HepG2 (cell line): ENCODE measurements around the gene GLDN. TPM values are rescaled to one million over a fixed set of nuclear protein-coding genes. Genes with fewer than 3 reads are reported as not detected.

Source experiments
- AGO1 ChIP-seq: fragments of 200-400 bp; formaldehyde crosslinking; IDR thresholded peaks from 2 replicates; pipeline ENCODE4 v1.6.1; 2017; ENCODE audit warnings: mild to moderate bottlenecking, low read depth, low read length, moderate library complexity; ENCODE audit not compliant: poor library complexity, severe bottlenecking
- ERF ChIP-seq: IDR thresholded peaks from 2 replicates; pipeline ENCODE4 v1.6.1; 2018; ENCODE audit warnings: missing biosample characterization, missing genetic modification reagents
- FOXM1 ChIP-seq: sonication (generic); formaldehyde crosslinking; IDR thresholded peaks from 2 replicates; pipeline ENCODE4 v1.5.0; 2020; ENCODE audit warnings: missing genetic modification reagents
- HIC2 ChIP-seq: sonication (generic); formaldehyde crosslinking; IDR thresholded peaks from 2 replicates; pipeline ENCODE4 v1.9.0; 2022; ENCODE audit warnings: low read depth, missing genetic modification reagents
- HMGXB3 ChIP-seq: sonication (generic); formaldehyde crosslinking; IDR thresholded peaks from 2 replicates; pipeline ENCODE4 v1.4.0; 2020; ENCODE audit warnings: missing genetic modification reagents, borderline replicate concordance
- HNRNPH1 ChIP-seq: fragments of 200-400 bp; formaldehyde crosslinking; optimal IDR thresholded peaks from 2 replicates; pipeline ENCODE3; 2017; ENCODE audit warnings: mild to moderate bottlenecking, low read depth, low read length
- U2AF2 ChIP-seq: fragments of 200-400 bp; formaldehyde crosslinking; IDR thresholded peaks from 2 replicates; pipeline ENCODE4 v1.6.1; 2017; ENCODE audit warnings: low read depth, mild to moderate bottlenecking, low read length
- ZHX2 ChIP-seq, 2 experiments: sonication (generic) in 1 of 2; formaldehyde crosslinking in 1 of 2; IDR thresholded peaks; 2 replicates each; pipeline versions ENCODE4 v1.6.1 to v1.9.0; 2014 to 2022; ENCODE audit warnings: antibody characterized with exemption in 1 of 2, borderline replicate concordance in 1 of 2, inconsistent platforms in 1 of 2, low read depth in 1 of 2, missing genetic modification reagents in 1 of 2
- ZNF337 ChIP-seq: sonication (generic); formaldehyde crosslinking; IDR thresholded peaks from 2 replicates; pipeline ENCODE4 v1.5.1; 2020; ENCODE audit warnings: missing genetic modification reagents, low read depth, mild to moderate bottlenecking, borderline replicate concordance
- ZNF687 ChIP-seq: sonication (generic); formaldehyde crosslinking; IDR thresholded peaks from 2 replicates; pipeline ENCODE4 v1.5.1; 2020; ENCODE audit warnings: mild to moderate bottlenecking, missing genetic modification reagents, moderate library complexity
- polyA plus RNA-seq, 8 experiments: library from polyadenylated mRNA; depleted of rRNA in 3 of 8; stranded (reverse) in 7 of 8; unstranded in 1 of 8; fragments of >200 nt; fragmentation: Illumina TruSeq in 4 of 8; extraction: Trizol in 4 of 8; gene quantifications; 2 replicates each; pipeline versions ENCODE4 v1.2.1 to v1.2.3, GENCODE V29; 2011 to 2016; ENCODE audit warnings: low read depth in 4 of 8, missing spikeins in 1 of 8, mixed read lengths in 1 of 8; ENCODE audit not compliant: insufficient read depth in 1 of 8
- total RNA-seq, 5 experiments: library from RNA; depleted of rRNA; stranded (reverse); fragments of >200 nt; fragmentation: Illumina TruSeq; extraction: Trizol; gene quantifications; 2 replicates each; pipeline ENCODE4 v1.2.3, GENCODE V29; 2016; ENCODE audit warnings: low read depth in 1 of 5

The GLDN gene
- total and polyA plus RNA-seq, 2 of the 13 experiments (the other 11 are each of a cell fraction or from before 2014, with no cell fraction given) = 0.86 to 1.0 TPM

DNA sequence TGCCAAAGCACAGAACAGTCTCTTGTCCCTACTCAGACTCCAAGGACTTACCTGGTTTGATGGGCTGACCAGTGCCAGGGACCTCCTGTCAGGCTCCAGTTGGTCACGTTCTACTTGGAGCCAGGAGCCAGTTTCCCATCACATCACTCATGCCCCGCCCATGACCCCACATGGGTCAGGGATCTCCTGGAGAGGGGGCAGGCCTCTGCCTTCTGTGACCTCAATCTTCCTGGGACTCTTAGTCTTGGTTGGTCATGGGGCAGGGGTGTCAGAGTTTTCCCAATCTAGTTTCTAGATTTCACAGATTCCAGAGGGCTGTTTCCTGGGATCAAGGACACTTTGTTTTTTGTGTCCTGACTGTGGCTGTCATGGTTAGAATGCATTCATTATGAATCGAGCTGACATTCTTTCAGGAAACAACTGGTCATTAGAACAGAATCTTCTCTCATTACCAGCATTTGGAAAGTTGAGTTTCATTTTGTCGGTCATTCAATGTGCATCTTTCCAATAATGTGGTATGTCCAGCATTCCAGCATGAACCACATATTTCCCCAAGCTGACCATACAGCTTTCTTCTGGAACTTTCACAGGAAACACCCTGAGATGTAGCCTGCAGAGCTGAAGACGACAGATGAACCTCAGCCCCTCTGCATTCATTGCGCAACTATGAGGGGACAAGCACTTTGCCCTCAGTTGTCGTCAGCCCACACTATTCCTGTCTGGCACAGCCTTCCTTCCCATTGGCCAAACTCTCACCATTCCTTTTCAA is 22.9 kb upstream of the GLDN start (continued):
- TF ChIP-seq ZHX2 (IDR thresholded peaks at IDR 0.05; ENCODE audit: low read depth) (no peak), ZHX2 (CRISPR knock-in tag; IDR thresholded peaks at IDR 0.05; ENCODE audit: borderline replicate concordance) (no peak), ZNF687 (CRISPR knock-in tag) (peak; percentile 76), HNRNPH1 (no peak), U2AF2 (no peak), ERF (CRISPR knock-in tag) (no peak; the same call in 1 of the 2 replicates), HIC2 (CRISPR knock-in tag) (no peak), FOXM1 (no peak), HMGXB3 (CRISPR knock-in tag) (no peak), AGO1 (no peak), ZNF337 (CRISPR knock-in tag) (0 out of 2 replicates have a peak, but pooled peaks have one; percentile 37)
